Trophoblast cell (in vitro differentiated cells and primary cell): ENCODE data around the gene E2F6.

Experiments used
- DNase-seq, 2 donors: peaks; one replicate each; pipeline ENCODE4 v3.0.0-alpha.2; 2016
- H2AFZ ChIP-seq: 2 replicates; pipeline ENCODE4 v1.6.1; 2013; ENCODE audit warnings: low read length, moderate library complexity, mild to moderate bottlenecking; ENCODE audit not compliant: insufficient read depth, poor library complexity
- H2AK5ac ChIP-seq: 2 replicates; pipeline ENCODE4 v1.6.1; 2013; ENCODE audit warnings: mild to moderate bottlenecking, low read length
- H2BK120ac ChIP-seq: 2 replicates; pipeline ENCODE4 v1.6.1; 2013; ENCODE audit warnings: low read length, mild to moderate bottlenecking, moderate library complexity; ENCODE audit not compliant: insufficient read depth, poor library complexity
- H2BK12ac ChIP-seq: 2 replicates; pipeline ENCODE4 v1.6.1; 2013; ENCODE audit warnings: mild to moderate bottlenecking, low read length, moderate library complexity
- H2BK5ac ChIP-seq: 2 replicates; pipeline ENCODE4 v1.6.1; 2013; ENCODE audit warnings: low read length, low read depth, moderate library complexity, mild to moderate bottlenecking; ENCODE audit not compliant: poor library complexity
- H3K14ac ChIP-seq: 2 replicates; pipeline ENCODE4 v1.6.1; 2013; ENCODE audit warnings: mild to moderate bottlenecking, low read length
- H3K18ac ChIP-seq: 2 replicates; pipeline ENCODE4 v1.6.1; 2013; ENCODE audit warnings: mild to moderate bottlenecking, low read length
- H3K23ac ChIP-seq: 2 replicates; pipeline ENCODE4 v1.6.1; 2013; ENCODE audit warnings: low read length
- H3K27ac ChIP-seq: 2 replicates; pipeline ENCODE4 v1.5.1; 2013; ENCODE audit warnings: low read depth, mild to moderate bottlenecking, inconsistent platforms, low read length, moderate library complexity
- H3K27me3 ChIP-seq: 2 replicates; pipeline ENCODE4 v1.6.1; 2013; ENCODE audit warnings: inconsistent platforms, mild to moderate bottlenecking, low read length, moderate library complexity; ENCODE audit not compliant: insufficient read depth
- H3K36me3 ChIP-seq, 2 experiments: 1 replicate in 1 of 2; 2 replicates in 1 of 2; pipeline ENCODE4 v1.6.1; 2013; ENCODE audit warnings: low read length in 2 of 2, mild to moderate bottlenecking in 2 of 2, moderate library complexity in 1 of 2; ENCODE audit not compliant: insufficient read depth in 2 of 2, control insufficient read depth in 1 of 2
- H3K4ac ChIP-seq: 2 replicates; pipeline ENCODE4 v1.6.1; 2013; ENCODE audit warnings: low read depth, mild to moderate bottlenecking, low read length, moderate library complexity
- H3K4me1 ChIP-seq, 2 experiments: 1 replicate in 1 of 2; 2 replicates in 1 of 2; pipeline ENCODE4 v1.6.1; 2013; ENCODE audit warnings: low read length in 2 of 2, mild to moderate bottlenecking in 2 of 2, moderate library complexity in 1 of 2; ENCODE audit not compliant: insufficient read depth in 2 of 2, control insufficient read depth in 1 of 2
- H3K4me2 ChIP-seq: 2 replicates; pipeline ENCODE4 v1.6.1; 2013; ENCODE audit warnings: inconsistent platforms, mild to moderate bottlenecking, low read length, moderate library complexity
- H3K4me3 ChIP-seq: 2 replicates; pipeline ENCODE4 v1.5.1; 2013; ENCODE audit warnings: mild to moderate bottlenecking, low read depth, low read length, inconsistent platforms
- H3K79me1 ChIP-seq: one replicate; pipeline ENCODE4 v1.6.1; 2013; ENCODE audit warnings: low read length
- H3K79me2 ChIP-seq: 2 replicates; pipeline ENCODE4 v1.6.1; 2013; ENCODE audit warnings: low read length, mild to moderate bottlenecking; ENCODE audit not compliant: control insufficient read depth, insufficient read depth, poor library complexity
- H3K9ac ChIP-seq: 2 replicates; pipeline ENCODE4 v1.6.1; 2013; ENCODE audit warnings: mild to moderate bottlenecking, low read length
- H3K9me3 ChIP-seq: 2 replicates; pipeline ENCODE4 v1.6.1; 2013; ENCODE audit warnings: low read depth, mild to moderate bottlenecking, control low read depth, inconsistent platforms, low read length; ENCODE audit not compliant: insufficient read depth
- H4K12ac ChIP-seq: 2 replicates; pipeline ENCODE4 v1.6.1; 2013; ENCODE audit warnings: low read depth, mild to moderate bottlenecking, low read length, moderate library complexity
- H4K8ac ChIP-seq: 2 replicates; pipeline ENCODE4 v1.6.1; 2013; ENCODE audit warnings: low read depth, mild to moderate bottlenecking, low read length, moderate library complexity
- H4K91ac ChIP-seq: one replicate; pipeline ENCODE4 v1.6.1; 2013; ENCODE audit warnings: low read depth, mild to moderate bottlenecking, low read length, moderate library complexity
- WGBS: extraction: QIAGEN DNeasy Blood & Tissue Kit; methylation state at CpG from one replicate; pipeline ENCODE4 v1.1.7; 2013; ENCODE audit warnings: missing lambda C conversion rate; ENCODE audit not compliant: insufficient read length, insufficient coverage; ENCODE audit errors: extremely low coverage; 5-methylcytosine and 5-hydroxymethylcytosine counted together

E2F6 gene

GRCh38 chr2:11507517-11507916 lies 41.6 kb upstream of the E2F6 start:
- H3K27me3 ChIP-seq = no peaks in the 10 kb centered on the region
- H3K79me1 ChIP-seq = no peaks in the 10 kb centered on the region
- H3K9me3 ChIP-seq = no peaks in the 10 kb centered on the region
- no peak overlapping the region for H2AK5ac ChIP-seq
- no peak overlapping the region for H4K12ac ChIP-seq
- no peak overlapping the region for H4K91ac ChIP-seq
- H3K18ac ChIP-seq = no peak overlapping the region
- H3K14ac ChIP-seq = no peak overlapping the region
- no peak overlapping the region for H2BK12ac ChIP-seq
- H3K4me2 ChIP-seq = no peak overlapping the region
- no peak overlapping the region for H4K8ac ChIP-seq
- no peaks in the 10 kb centered on the region for H3K4me1 ChIP-seq
- no peak overlapping the region for H2BK5ac ChIP-seq
- H3K23ac ChIP-seq = no peak overlapping the region
- no peaks in the 10 kb centered on the region for H3K79me2 ChIP-seq
- no peak overlapping the region for H3K4me3 ChIP-seq
- no peak overlapping the region for H3K9ac ChIP-seq
- no peaks in the 10 kb centered on the region for H3K36me3 ChIP-seq
- H2BK120ac ChIP-seq = no peak overlapping the region
- no peak for DNase-seq
- no peak overlapping the region for H2AFZ ChIP-seq
- no CpG with 5 or more reads among the region's 2 CpGs for WGBS
- no peak overlapping the region for H3K27ac ChIP-seq
- H3K4ac ChIP-seq = no peak overlapping the region

- Histone ChIP-seq H3K14ac (no peak overlapping the region), H4K91ac (no peak overlapping the region), H3K18ac (no peak overlapping the region), H2BK120ac (no peak overlapping the region), H3K79me1 (no peaks in the 10 kb centered on the region), H3K27me3 (no peaks in the 10 kb centered on the region), H3K4me2 (no peak overlapping the region), H3K9ac (peak overlapping the region; percentile 15), H2AFZ (no peak overlapping the region), H3K27ac (no peak overlapping the region), H3K9me3 (no peaks in the 10 kb centered on the region), H3K79me2 (no peaks in the 10 kb centered on the region), H4K8ac (no peak overlapping the region), H3K4me3 (no peak overlapping the region), H3K4me1 (no peaks in the 10 kb centered on the region), H3K4ac (no peak overlapping the region), H2AK5ac (no peak overlapping the region), H2BK5ac (no peak overlapping the region), H4K12ac (no peak overlapping the region), H2BK12ac (no peak overlapping the region), H3K23ac (peak overlapping the region; percentile 2), H3K36me3 (no peaks in the 10 kb centered on the region)
- no CpG with 5 or more reads among the region's 3 CpGs for WGBS
- no peak for DNase-seq
Measured at GRCh38 chr2:11506611-11506969, 40.6 kb upstream of the E2F6 start.

- Histone ChIP-seq H3K14ac (no peak overlapping the region), H2AFZ (no peak overlapping the region), H3K9me3 (no peaks in the 10 kb centered on the region), H3K23ac (no peak overlapping the region), H3K4ac (no peak overlapping the region), H3K36me3 (no peaks in the 10 kb centered on the region), H3K79me2 (no peaks in the 10 kb centered on the region), H4K8ac (no peak overlapping the region), H4K12ac (no peak overlapping the region), H4K91ac (no peak overlapping the region), H3K4me3 (no peak overlapping the region), H3K27ac (no peak overlapping the region), H3K18ac (no peak overlapping the region), H3K27me3 (no peaks in the 10 kb centered on the region), H3K79me1 (no peaks in the 10 kb centered on the region), H2BK12ac (no peak overlapping the region), H3K4me2 (no peak overlapping the region), H2AK5ac (no peak overlapping the region), H3K9ac (no peak overlapping the region), H2BK120ac (no peak overlapping the region), H3K4me1 (no peaks in the 10 kb centered on the region), H2BK5ac (no peak overlapping the region)
- WGBS = no CpG with 5 or more reads among the region's 11 CpGs
- no peak for DNase-seq
Measured at GRCh38 chr2:11505652-11506610, 40.0 kb upstream of the E2F6 start.

- H4K8ac ChIP-seq = no peak overlapping the region
- WGBS = no CpG with 5 or more reads among the region's 8 CpGs
- no peak overlapping the region for H2BK5ac ChIP-seq
Measured at GRCh38 chr2:11503354-11503927, 37.5 kb upstream of the E2F6 start.

More at GRCh38 chr2:11503354-11503927, 37.5 kb upstream of the E2F6 start:
- peaks cover 0 to 3% of the 10 kb centered on the region in 2 experiments for H3K4me1 ChIP-seq
- no peaks in the 10 kb centered on the region for H3K79me2 ChIP-seq
- no peak overlapping the region for H3K4me3 ChIP-seq
- no peaks in the 10 kb centered on the region for H3K9me3 ChIP-seq
- H3K9ac ChIP-seq = no peak overlapping the region
- H4K91ac ChIP-seq = no peak overlapping the region
- no peak overlapping the region for H3K18ac ChIP-seq
- no peak overlapping the region for H2BK12ac ChIP-seq
- H3K79me1 ChIP-seq = no peaks in the 10 kb centered on the region
- no peak overlapping the region for H3K4ac ChIP-seq
- H3K4me2 ChIP-seq = no peak overlapping the region
- H4K12ac ChIP-seq = no peak overlapping the region
- no peak overlapping the region for H2BK120ac ChIP-seq
- no peak overlapping the region for H3K14ac ChIP-seq
- no peak overlapping the region for H2AK5ac ChIP-seq
- no peak for DNase-seq
- no peaks in the 10 kb centered on the region for H3K27me3 ChIP-seq
- H2AFZ ChIP-seq = no peak overlapping the region
- no peaks in the 10 kb centered on the region for H3K36me3 ChIP-seq
- no peak overlapping the region for H3K23ac ChIP-seq
- H3K27ac ChIP-seq = no peak overlapping the region
